Endothelial cell (in vitro differentiated cells): Measurements from ENCODE around the gene UFD1. TPM values are rescaled to one million over a fixed set of nuclear protein-coding genes. Genes with fewer than 3 reads are reported as not detected.

Experiments used
- DNase-seq: peaks from one replicate; pipeline ENCODE4 v3.0.0; 2021; ENCODE audit warnings: low spot score
- H3K27ac Mint-ChIP-seq: one replicate; pipeline ENCODE4 v1.8.0; 2021; ENCODE audit warnings: mixed read lengths, inconsistent platforms; ENCODE audit not compliant: unreplicated experiment
- H3K27me3 Mint-ChIP-seq: one replicate; pipeline ENCODE4 v1.8.0; 2021; ENCODE audit warnings: mild to moderate bottlenecking, moderate library complexity, mixed read lengths, inconsistent platforms; ENCODE audit not compliant: unreplicated experiment
- H3K36me3 Mint-ChIP-seq: one replicate; pipeline ENCODE4 v1.8.0; 2021; ENCODE audit warnings: mild to moderate bottlenecking, low read depth, mixed read lengths, inconsistent platforms; ENCODE audit not compliant: unreplicated experiment
- H3K4me1 Mint-ChIP-seq: one replicate; pipeline ENCODE4 v1.8.0; 2021; ENCODE audit warnings: mild to moderate bottlenecking, mixed read lengths, inconsistent platforms; ENCODE audit not compliant: unreplicated experiment
- H3K4me3 Mint-ChIP-seq: one replicate; pipeline ENCODE4 v1.8.0; 2021; ENCODE audit warnings: mild to moderate bottlenecking, mixed read lengths, inconsistent platforms; ENCODE audit not compliant: unreplicated experiment
- H3K9me3 Mint-ChIP-seq: one replicate; pipeline ENCODE4 v1.8.0; 2021; ENCODE audit warnings: mixed read lengths, inconsistent platforms; ENCODE audit not compliant: unreplicated experiment
- total RNA-seq: library from RNA; stranded (reverse); fragmentation: NEBNext Ultra II Directional; extraction: Animal tissue kit (Norgen Biotek cat#: 25700); gene quantifications from one replicate; pipeline ENCODE4 v1.2.1, GENCODE V29; 2021; ENCODE audit not compliant: unreplicated experiment
- TF ChIP-seq, protein P1 (sequence below): fragments of 200-600 bp; sonication (generic); IDR thresholded peaks from one replicate; pipeline ENCODE4 v1.5.0; 2021; ENCODE audit warnings: antibody characterized with exemption; ENCODE audit not compliant: unreplicated experiment

Gene UFD1
- total RNA-seq, 1 donor from 2014 or later = 86.2 TPM

DNA sequence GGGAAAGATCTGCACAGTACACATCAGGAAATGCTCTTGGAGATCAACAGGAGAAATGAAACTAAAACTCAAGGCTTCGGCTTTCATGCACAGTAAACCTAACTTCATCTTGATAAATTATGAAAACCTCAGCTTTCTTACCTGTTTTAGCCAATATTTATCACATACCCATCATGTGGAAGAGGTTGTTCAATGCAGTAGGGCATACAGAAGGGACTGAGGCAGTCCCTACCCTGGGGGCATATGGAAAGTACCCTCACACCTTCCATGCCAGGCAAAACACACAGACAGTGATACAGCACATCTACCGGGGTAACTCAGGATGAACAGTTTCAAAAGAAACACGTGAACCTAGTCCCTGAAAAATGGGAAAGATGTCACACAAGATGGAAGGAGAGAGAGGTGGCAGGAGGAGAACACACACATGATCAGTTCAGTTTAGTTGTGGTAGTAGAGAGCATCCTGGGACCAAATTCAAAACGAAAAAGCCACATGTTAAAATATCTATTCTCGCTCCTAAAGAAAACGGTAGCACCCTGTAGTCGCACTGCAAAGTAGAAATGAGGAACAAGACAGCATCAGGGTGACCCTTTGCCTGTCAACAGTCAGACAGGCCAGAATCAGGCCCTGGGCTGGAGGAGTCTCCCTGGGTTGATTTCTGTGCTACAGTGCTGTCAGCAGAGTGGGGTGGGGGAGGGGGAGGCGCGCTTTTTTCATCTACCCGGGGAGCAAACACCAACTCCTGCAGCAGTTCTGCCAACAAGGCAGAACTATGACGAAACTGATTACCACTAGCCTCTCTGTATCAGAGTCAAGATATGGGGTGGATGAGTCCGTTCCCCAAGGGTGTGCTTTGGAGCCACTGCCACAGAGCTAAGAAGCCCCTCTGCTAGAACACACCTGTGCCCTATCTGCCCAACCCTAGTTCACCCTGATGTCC, 48.8 kb downstream of the UFD1 start:
- H3K36me3 Mint-ChIP-seq = peaks cover 8% of the 10 kb centered on the region
- H3K4me1 Mint-ChIP-seq = peaks cover 26% of the 10 kb centered on the region
- H3K27me3 Mint-ChIP-seq = peaks cover 2% of the 10 kb centered on the region
- peak overlapping the region; percentile 36 for H3K27ac Mint-ChIP-seq
- H3K9me3 Mint-ChIP-seq = no peaks in the 10 kb centered on the region
- no peak for DNase-seq
- TF ChIP-seq, protein P1, sequence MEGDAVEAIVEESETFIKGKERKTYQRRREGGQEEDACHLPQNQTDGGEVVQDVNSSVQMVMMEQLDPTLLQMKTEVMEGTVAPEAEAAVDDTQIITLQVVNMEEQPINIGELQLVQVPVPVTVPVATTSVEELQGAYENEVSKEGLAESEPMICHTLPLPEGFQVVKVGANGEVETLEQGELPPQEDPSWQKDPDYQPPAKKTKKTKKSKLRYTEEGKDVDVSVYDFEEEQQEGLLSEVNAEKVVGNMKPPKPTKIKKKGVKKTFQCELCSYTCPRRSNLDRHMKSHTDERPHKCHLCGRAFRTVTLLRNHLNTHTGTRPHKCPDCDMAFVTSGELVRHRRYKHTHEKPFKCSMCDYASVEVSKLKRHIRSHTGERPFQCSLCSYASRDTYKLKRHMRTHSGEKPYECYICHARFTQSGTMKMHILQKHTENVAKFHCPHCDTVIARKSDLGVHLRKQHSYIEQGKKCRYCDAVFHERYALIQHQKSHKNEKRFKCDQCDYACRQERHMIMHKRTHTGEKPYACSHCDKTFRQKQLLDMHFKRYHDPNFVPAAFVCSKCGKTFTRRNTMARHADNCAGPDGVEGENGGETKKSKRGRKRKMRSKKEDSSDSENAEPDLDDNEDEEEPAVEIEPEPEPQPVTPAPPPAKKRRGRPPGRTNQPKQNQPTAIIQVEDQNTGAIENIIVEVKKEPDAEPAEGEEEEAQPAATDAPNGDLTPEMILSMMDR = no peak
- peak overlapping the region; percentile 81 for H3K4me3 Mint-ChIP-seq

DNA sequence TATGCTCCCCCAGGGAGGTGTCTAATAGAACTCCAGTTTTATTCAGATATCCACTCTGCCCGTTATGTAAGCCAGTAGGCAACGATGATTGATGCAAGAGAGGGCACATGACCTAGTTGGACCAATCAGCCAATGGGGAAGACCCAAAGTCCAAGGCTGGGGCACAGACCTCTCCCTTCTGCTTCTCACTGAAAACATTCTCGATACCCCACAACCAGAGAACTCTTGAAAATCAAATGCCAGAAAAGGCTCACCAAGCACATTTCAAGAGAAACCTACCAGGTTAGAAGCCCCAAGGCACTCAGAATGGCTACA, 54.9 kb downstream of the UFD1 start:
- peaks cover 33% of the 10 kb centered on the region for H3K4me1 Mint-ChIP-seq
- TF ChIP-seq, protein P1 = no peak
- no peaks in the 10 kb centered on the region for H3K27me3 Mint-ChIP-seq
- H3K9me3 Mint-ChIP-seq = no peaks in the 10 kb centered on the region
- no peak for DNase-seq
- H3K4me3 Mint-ChIP-seq = no peak overlapping the region
- no peak overlapping the region for H3K27ac Mint-ChIP-seq
- H3K36me3 Mint-ChIP-seq = peaks cover 15% of the 10 kb centered on the region

DNA sequence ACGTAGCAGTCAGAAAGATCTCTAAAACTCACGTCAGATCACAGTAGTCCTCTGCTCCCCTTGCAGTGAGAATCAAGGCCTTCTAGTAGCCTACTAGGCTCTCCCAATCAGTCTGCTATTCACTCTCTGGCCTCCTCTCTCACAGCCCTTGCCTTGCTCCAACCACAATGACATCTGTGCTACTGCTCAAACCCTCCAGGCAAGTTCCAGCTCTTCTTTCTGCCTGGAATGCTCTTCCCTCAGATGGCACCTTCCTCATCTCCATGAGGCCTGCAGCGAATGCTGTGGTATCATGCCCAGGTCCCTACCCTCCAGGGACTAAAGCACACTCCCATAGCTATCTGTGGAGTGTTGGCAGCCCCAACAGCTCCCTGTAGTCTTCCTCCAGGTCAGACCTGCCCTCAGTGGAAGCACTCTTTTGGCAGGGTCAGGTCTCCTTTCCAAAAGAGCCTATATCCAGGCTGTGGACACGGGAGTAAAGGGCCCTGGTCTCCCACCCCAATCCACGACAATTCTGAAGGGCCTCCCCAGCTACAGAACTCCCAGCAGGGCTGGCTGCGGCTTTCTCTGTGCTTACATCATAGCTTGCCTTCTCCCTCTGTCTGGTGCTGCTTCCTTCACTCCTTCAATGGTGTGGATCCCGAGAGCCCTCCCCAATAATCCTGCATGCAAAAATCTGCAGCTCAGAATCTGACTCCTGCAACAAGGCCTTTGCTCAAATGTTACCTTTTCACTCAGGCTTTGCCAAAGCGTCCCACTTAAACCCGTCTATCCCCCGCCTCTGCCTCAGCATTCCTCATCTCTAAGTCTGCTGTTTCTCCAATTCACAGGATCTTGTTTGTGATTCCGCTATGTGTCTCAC, 56.3 kb downstream of the UFD1 start:
- H3K4me3 Mint-ChIP-seq = peak overlapping the region; percentile 35
- peaks cover 36% of the 10 kb centered on the region for H3K4me1 Mint-ChIP-seq
- TF ChIP-seq, protein P1 = no peak
- H3K9me3 Mint-ChIP-seq = no peaks in the 10 kb centered on the region
- no peaks in the 10 kb centered on the region for H3K27me3 Mint-ChIP-seq
- no peak for DNase-seq
- peak overlapping the region; percentile 84 for H3K27ac Mint-ChIP-seq
- peaks cover 15% of the 10 kb centered on the region for H3K36me3 Mint-ChIP-seq

DNA sequence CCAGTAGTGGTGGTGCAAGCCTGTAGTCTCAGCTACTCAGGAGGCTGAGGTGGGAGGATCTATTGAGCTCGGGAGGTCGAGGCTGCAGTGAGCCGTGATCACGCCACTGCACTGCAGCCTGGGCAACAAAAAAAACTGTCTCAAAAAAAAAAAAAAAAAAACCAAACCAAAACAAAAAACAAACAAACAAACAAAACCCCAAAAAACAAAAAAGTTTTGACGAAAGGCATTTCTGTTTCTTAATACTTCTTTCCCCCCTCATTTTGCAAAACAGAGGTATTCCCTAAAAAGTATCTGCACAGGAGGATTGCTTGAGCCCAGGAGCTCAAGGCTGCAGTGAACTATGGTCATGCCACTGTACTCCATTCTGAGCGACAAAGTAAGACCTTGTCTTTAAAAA, 58.7 kb downstream of the UFD1 start:
- peaks cover 7% of the 10 kb centered on the region for H3K36me3 Mint-ChIP-seq
- no peak for DNase-seq
- H3K4me3 Mint-ChIP-seq = no peak overlapping the region
- H3K27me3 Mint-ChIP-seq = no peaks in the 10 kb centered on the region
- peaks cover 36% of the 10 kb centered on the region for H3K4me1 Mint-ChIP-seq
- no peak overlapping the region for H3K27ac Mint-ChIP-seq
- no peaks in the 10 kb centered on the region for H3K9me3 Mint-ChIP-seq
- TF ChIP-seq, protein P1 = no peak
